Keratinocyte (primary cell): ENCODE measurements around the gene PTPRF. TPM values are rescaled to one million over a fixed set of nuclear protein-coding genes. Genes with fewer than 3 reads are reported as not detected.

ENCODE experiments used
- DNase-seq: peaks from one replicate; pipeline ENCODE4 v3.0.0-alpha.2; 2011; ENCODE audit warnings: low read depth, missing footprints, low spot score
- FAIRE-seq: peaks from 2 replicates; lab custom pipeline; 2011; peaks lifted over from hg19 to GRCh38; lab: Jason Lieb, UNC
- H2AFZ ChIP-seq: 2 replicates; pipeline ENCODE4 v1.6.0; 2012; ENCODE audit warnings: low read length, control low read depth, inconsistent platforms; ENCODE audit not compliant: control insufficient read depth
- H3K27ac ChIP-seq: 2 replicates; pipeline ENCODE4 v1.5.1; 2011; ENCODE audit warnings: low read length; ENCODE audit not compliant: control insufficient read depth, insufficient read depth
- H3K27me3 ChIP-seq: 3 replicates; pipeline ENCODE4 v1.6.0; 2011; ENCODE audit warnings: low read length; ENCODE audit not compliant: control insufficient read depth, insufficient read depth; ENCODE audit errors: extremely low read depth
- H3K36me3 ChIP-seq, 2 experiments: 2 replicates in 1 of 2; 3 replicates in 1 of 2; pipeline ENCODE4 v1.5.1; 2011; ENCODE audit warnings: low read length in 2 of 2, mild to moderate bottlenecking in 1 of 2; ENCODE audit not compliant: control insufficient read depth in 2 of 2, insufficient read depth in 2 of 2; ENCODE audit errors: extremely low read depth in 1 of 2
- H3K4me1 ChIP-seq: 3 replicates; pipeline ENCODE4 v1.5.1; 2011; ENCODE audit warnings: low read length; ENCODE audit not compliant: control insufficient read depth, insufficient read depth; ENCODE audit errors: extremely low read depth
- H3K4me2 ChIP-seq: 3 replicates; pipeline ENCODE4 v1.6.0; 2011; ENCODE audit warnings: low read depth, low read length; ENCODE audit not compliant: control insufficient read depth, insufficient read depth; ENCODE audit errors: extremely low read depth
- H3K4me3 ChIP-seq, 3 experiments: fragments of 200-600 bp in 1 of 3; sonication (generic) in 1 of 3; 2 replicates in 2 of 3; 3 replicates in 1 of 3; pipeline ENCODE4 v1.5.1; 2011 to 2016; ENCODE audit warnings: low read length in 3 of 3, mild to moderate bottlenecking in 3 of 3, control low read depth in 2 of 3, inconsistent platforms in 1 of 3, low read depth in 1 of 3, mixed read lengths in 1 of 3, mixed run types in 1 of 3, moderate library complexity in 1 of 3; ENCODE audit not compliant: control insufficient read depth in 2 of 3, insufficient read depth in 2 of 3; ENCODE audit errors: extremely low read depth in 1 of 3
- H3K79me2 ChIP-seq: 2 replicates; pipeline ENCODE4 v1.6.0; 2012; ENCODE audit warnings: low read length; ENCODE audit not compliant: control insufficient read depth, insufficient read depth
- H3K9ac ChIP-seq: 3 replicates; pipeline ENCODE4 v1.6.0; 2011; ENCODE audit warnings: low read length; ENCODE audit not compliant: control insufficient read depth, insufficient read depth; ENCODE audit errors: extremely low read depth
- H3K9me1 ChIP-seq: 3 replicates; pipeline ENCODE4 v1.6.0; 2011; ENCODE audit warnings: low read length; ENCODE audit not compliant: control insufficient read depth, insufficient read depth; ENCODE audit errors: extremely low read depth
- H3K9me3 ChIP-seq: 2 replicates; pipeline ENCODE4 v1.5.1; 2012; ENCODE audit warnings: low read depth, low read length; ENCODE audit not compliant: control insufficient read depth
- H4K20me1 ChIP-seq: 3 replicates; pipeline ENCODE4 v1.6.0; 2011; ENCODE audit warnings: low read length; ENCODE audit not compliant: control insufficient read depth, insufficient read depth; ENCODE audit errors: extremely low read depth
- EZH2 ChIP-seq: IDR thresholded peaks from one replicate; pipeline ENCODE4 v1.6.1; 2012; ENCODE audit warnings: inconsistent platforms, mild to moderate bottlenecking, low read length, moderate library complexity
- dilution Hi-C: fragments of 300-500 bp; cut with MboI; formaldehyde crosslinking; loops from one replicate; pipeline ENCODE4 v1.7.0; 2020; ENCODE audit warnings: low sequenced_read_pairs; ENCODE audit not compliant: extremely low pct_ligation_motif_present
- polyA plus RNA-seq, 5 experiments: library from polyadenylated mRNA; depleted of rRNA in 3 of 5; stranded (reverse) in 3 of 5; stranded (forward) in 1 of 5; unstranded in 1 of 5; fragments of >200 nt; gene quantifications; 1 replicate in 1 of 5; 2 replicates in 3 of 5; 3 replicates in 1 of 5; pipeline versions ENCODE4 v1.2.1 to v1.2.3, GENCODE V29; 2011 to 2012; ENCODE audit warnings: missing spikeins in 2 of 5, low read depth in 1 of 5, low replicate concordance in 1 of 5
- TF ChIP-seq, protein P1 (sequence below), 3 experiments: IDR thresholded peaks in 1 of 3; conservative IDR thresholded peaks in 1 of 3; optimal IDR thresholded peaks in 1 of 3; 2 replicates in 2 of 3; 3 replicates in 1 of 3; pipeline versions ENCODE3 to v1.5.1; 2011; ENCODE audit warnings: low read length in 3 of 3, mild to moderate bottlenecking in 3 of 3, moderate library complexity in 2 of 3, control low read depth in 1 of 3, inconsistent platforms in 1 of 3; ENCODE audit not compliant: insufficient read depth in 2 of 3; ENCODE audit errors: extremely low read depth in 1 of 3

The PTPRF gene
- polyA plus RNA-seq, 1 donor (not counting 4 experiments of a cell fraction or from before 2014, with no cell fraction given), result 161 TPM

GRCh38 chr1:43577655-43578542 is 47.2 kb downstream of the PTPRF start:
- TF ChIP-seq, protein P1, sequence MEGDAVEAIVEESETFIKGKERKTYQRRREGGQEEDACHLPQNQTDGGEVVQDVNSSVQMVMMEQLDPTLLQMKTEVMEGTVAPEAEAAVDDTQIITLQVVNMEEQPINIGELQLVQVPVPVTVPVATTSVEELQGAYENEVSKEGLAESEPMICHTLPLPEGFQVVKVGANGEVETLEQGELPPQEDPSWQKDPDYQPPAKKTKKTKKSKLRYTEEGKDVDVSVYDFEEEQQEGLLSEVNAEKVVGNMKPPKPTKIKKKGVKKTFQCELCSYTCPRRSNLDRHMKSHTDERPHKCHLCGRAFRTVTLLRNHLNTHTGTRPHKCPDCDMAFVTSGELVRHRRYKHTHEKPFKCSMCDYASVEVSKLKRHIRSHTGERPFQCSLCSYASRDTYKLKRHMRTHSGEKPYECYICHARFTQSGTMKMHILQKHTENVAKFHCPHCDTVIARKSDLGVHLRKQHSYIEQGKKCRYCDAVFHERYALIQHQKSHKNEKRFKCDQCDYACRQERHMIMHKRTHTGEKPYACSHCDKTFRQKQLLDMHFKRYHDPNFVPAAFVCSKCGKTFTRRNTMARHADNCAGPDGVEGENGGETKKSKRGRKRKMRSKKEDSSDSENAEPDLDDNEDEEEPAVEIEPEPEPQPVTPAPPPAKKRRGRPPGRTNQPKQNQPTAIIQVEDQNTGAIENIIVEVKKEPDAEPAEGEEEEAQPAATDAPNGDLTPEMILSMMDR (optimal IDR thresholded peaks at IDR 0.05 in 1 of 3, IDR thresholded peaks at IDR 0.05 in 1 of 3, conservative IDR thresholded peaks at IDR 0.05 in 1 of 3; ENCODE audit: extremely low read depth in 1 of 3, insufficient read depth in 2 of 3, low read length in 3 of 3), result no peak
- no peak for TF ChIP-seq EZH2
- dilution Hi-C loops, result no loop called here
- H3K27ac ChIP-seq, result no peak overlapping the region
- no peak overlapping the region for H2AFZ ChIP-seq
- no peaks in the 10 kb centered on the region for H3K9me1 ChIP-seq
- H3K4me3 ChIP-seq, result no peak overlapping the region
- H3K36me3 ChIP-seq, result peaks cover 51 to 59% of the 10 kb centered on the region in 2 experiments
- H3K4me2 ChIP-seq, result no peak overlapping the region
- peaks cover 2% of the 10 kb centered on the region for H3K79me2 ChIP-seq
- H4K20me1 ChIP-seq, result no peaks in the 10 kb centered on the region
- FAIRE-seq (no peak), DNase-seq (no peak)
- peaks cover 15% of the 10 kb centered on the region for H3K4me1 ChIP-seq
- H3K9me3 ChIP-seq, result no peaks in the 10 kb centered on the region
- no peaks in the 10 kb centered on the region for H3K27me3 ChIP-seq
- H3K9ac ChIP-seq, result no peak overlapping the region

DNA sequence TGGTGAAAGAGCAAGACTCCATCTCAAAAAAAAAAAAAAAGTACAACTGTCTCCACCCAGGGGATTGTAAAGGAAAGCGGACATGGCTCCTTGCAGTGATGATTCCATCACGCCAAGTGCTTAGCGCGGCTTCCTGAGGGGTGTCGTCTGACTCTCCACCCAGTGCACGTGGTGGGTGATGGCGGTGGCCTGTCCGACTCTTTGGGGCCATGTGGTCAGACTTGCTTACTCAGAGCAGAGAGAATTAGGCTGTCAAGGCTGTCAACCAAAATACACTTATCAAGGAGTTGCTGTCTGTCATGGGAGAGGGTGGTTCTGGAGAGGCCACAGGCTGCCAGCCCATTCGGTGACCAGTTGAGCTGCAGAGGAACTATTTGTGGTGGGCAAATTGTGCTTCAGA is 49.4 kb downstream of the PTPRF start:
- no peak for DNase-seq
- Histone ChIP-seq H3K79me2 (peaks cover 14% of the 10 kb centered on the region), H3K9me1 (no peaks in the 10 kb centered on the region), H3K4me2 (no peak overlapping the region), H3K27me3 (no peaks in the 10 kb centered on the region), H3K4me1 (peaks cover 19% of the 10 kb centered on the region), H4K20me1 (no peaks in the 10 kb centered on the region), H3K9ac (no peak overlapping the region), H2AFZ (no peak overlapping the region), H3K36me3 (peaks cover 50 to 68% of the 10 kb centered on the region in 2 experiments), H3K27ac (no peak overlapping the region), H3K9me3 (no peaks in the 10 kb centered on the region), H3K4me3 (no peak overlapping the region)
- TF ChIP-seq EZH2, result no peak
- TF ChIP-seq, protein P1 (optimal IDR thresholded peaks at IDR 0.05 in 1 of 3, IDR thresholded peaks at IDR 0.05 in 1 of 3, conservative IDR thresholded peaks at IDR 0.05 in 1 of 3; ENCODE audit: extremely low read depth in 1 of 3, insufficient read depth in 2 of 3, low read length in 3 of 3), result no peak
- dilution Hi-C loops, result no loop called here
- no peak for FAIRE-seq
